Esophagus muscularis mucosa (tissue), 4 donors: ENCODE data around the gene ECI1. TPM values are rescaled to one million over a fixed set of nuclear protein-coding genes. Genes with fewer than 3 reads are reported as not detected.

Experiments used
- DNase-seq: peaks from one replicate; pipeline ENCODE4 v3.0.0-alpha.2; 2017; ENCODE audit errors: extremely low spot score
- H3K27ac ChIP-seq, 4 donors: fragments of 200-600 bp; sonication (generic); replicated peaks in 1 of 4; 1 replicate in 3 of 4; 2 replicates in 1 of 4; pipeline ENCODE4 v1.5.1; 2016 to 2019; ENCODE audit warnings: mild to moderate bottlenecking in 1 of 4
- H3K27me3 ChIP-seq, 4 donors: fragments of 200-600 bp; sonication (generic); one replicate each; pipeline versions ENCODE4 v1.5.1 to v1.6.0; 2016 to 2019
- H3K36me3 ChIP-seq, 4 donors: fragments of 200-600 bp; sonication (generic); one replicate each; pipeline ENCODE4 v1.5.1; 2016 to 2019
- H3K4me1 ChIP-seq, 4 donors: fragments of 200-600 bp; sonication (generic); one replicate each; pipeline ENCODE4 v1.5.1; 2016 to 2019
- H3K4me3 ChIP-seq, 4 donors: fragments of 200-600 bp; sonication (generic); 1 replicate in 2 of 4; 2 replicates in 2 of 4; pipeline ENCODE4 v1.5.1; 2016 to 2019; ENCODE audit warnings: mild to moderate bottlenecking in 4 of 4, moderate library complexity in 1 of 4
- H3K9me3 ChIP-seq, 4 donors: fragments of 200-600 bp; sonication (generic); 1 replicate in 3 of 4; 2 replicates in 1 of 4; pipeline ENCODE4 v1.5.1; 2016 to 2019
- EP300 ChIP-seq: sonication (generic); formaldehyde crosslinking; IDR thresholded peaks from one replicate; pipeline ENCODE4 v1.6.1; 2017; ENCODE audit warnings: antibody characterized with exemption
- POLR2A ChIP-seq: fragments of 450-650 bp; IDR thresholded peaks from one replicate; pipeline ENCODE4 v1.6.1; 2017; ENCODE audit warnings: antibody characterized with exemption, moderate library complexity, mild to moderate bottlenecking, low read depth
- POLR2AphosphoS5 ChIP-seq, 2 donors: sonication (generic); formaldehyde crosslinking; IDR thresholded peaks; one replicate each; pipeline ENCODE4 v1.6.1; 2017; ENCODE audit warnings: antibody characterized with exemption in 2 of 2
- WGBS: methylation state at CpG from one replicate; pipeline ENCODE4 v1.1.5; 2018; 5-methylcytosine and 5-hydroxymethylcytosine counted together
- intact Hi-C: fragments of 100-400 bp; cut with DNase I; formaldehyde crosslinking; loops from one replicate; pipeline ENCODE4 v1.15.1; 2023
- total RNA-seq, 4 donors: library from RNA; depleted of rRNA; stranded (reverse); fragments of >200 nt; gene quantifications; one replicate each; pipeline versions ENCODE4 v1.1.0 to v1.2.1, GENCODE V29; 2016
- TF ChIP-seq, protein P1 (sequence below), 3 experiments: fragments of 200-600 bp in 2 of 3; fragments of 450-650 bp in 1 of 3; sonication (generic) in 2 of 3; IDR thresholded peaks; one replicate each; pipeline ENCODE4 v1.5.1; 2017 to 2019; ENCODE audit warnings: antibody characterized with exemption in 3 of 3, mild to moderate bottlenecking in 2 of 3, moderate library complexity in 1 of 3

The ECI1 gene
- total RNA-seq, 4 donors from 2014 or later = 51.9 to 115 (median 86.6) TPM

DNA sequence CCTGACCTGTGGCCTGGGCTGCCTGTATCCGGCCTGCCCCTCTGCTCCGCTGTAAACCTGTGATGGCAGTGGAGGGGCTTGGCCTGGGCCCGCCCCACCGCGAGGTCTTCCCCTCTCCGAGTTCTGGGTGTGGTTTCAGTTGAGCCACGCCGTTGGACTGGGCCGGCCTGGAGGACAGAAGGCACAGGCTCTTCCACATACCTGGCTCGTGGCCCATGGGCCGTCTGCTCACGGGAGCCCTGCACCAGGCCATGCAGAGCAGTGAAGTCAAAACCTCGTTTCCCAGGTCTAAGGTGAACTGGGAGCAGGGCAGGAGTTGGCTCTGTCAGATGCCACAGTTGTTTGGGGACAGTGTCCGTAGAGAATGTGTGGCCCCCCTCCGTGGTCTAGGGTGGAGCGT is 22.1 kb upstream of the ECI1 start:
- Histone ChIP-seq H3K4me1 (peaks cover 10 to 36% (median 24%) of the 10 kb centered on the region in 4 donors), H3K27ac (no peak overlapping the region), H3K9me3 (no peaks in the 10 kb centered on the region), H3K36me3 (peaks cover 7 to 38% (median 16%) of the 10 kb centered on the region in 4 donors), H3K4me3 (no peak overlapping the region), H3K27me3 (no peaks in the 10 kb centered on the region)
- intact Hi-C loops = no loop called here
- no peak for DNase-seq
- TF ChIP-seq POLR2AphosphoS5 (IDR thresholded peaks at IDR 0.05) = no peak
- no peak for TF ChIP-seq EP300
- no peak for TF ChIP-seq POLR2A
- 78% methylated on average over 6 of the region's 16 CpGs for WGBS

DNA sequence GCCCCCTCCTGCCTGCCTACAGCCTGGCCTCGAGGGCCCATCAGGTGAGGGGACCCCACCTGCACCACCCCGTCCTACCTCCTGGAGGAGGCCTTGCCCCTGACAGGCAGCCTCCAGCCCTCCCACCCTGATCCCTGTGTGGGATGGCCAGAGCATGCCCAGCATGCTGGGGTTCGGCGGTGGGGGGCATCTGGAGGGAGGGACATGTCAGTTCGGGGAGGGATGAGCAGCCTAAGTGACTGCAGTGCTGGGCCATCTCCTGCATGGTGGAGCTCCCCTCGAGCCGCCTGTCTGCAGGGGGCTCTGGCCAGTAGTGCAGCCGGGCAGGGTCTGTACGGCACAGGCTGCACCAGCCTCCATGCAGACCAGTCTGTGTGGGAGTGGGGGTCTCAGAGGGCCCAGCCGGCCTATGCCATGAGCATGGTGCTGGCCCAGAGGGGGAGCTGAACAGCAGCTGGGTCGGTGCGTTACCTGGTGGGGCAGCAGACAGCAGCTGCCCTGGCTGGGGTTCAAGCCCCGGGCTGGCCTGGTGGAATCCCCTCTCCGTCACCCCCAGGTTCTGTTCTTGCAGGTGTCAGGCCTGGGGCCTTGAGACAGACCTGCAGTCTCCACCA is 20.6 kb upstream of the ECI1 start:
- Histone ChIP-seq H3K4me3 (no peak overlapping the region), H3K36me3 (peaks cover 0 to 23% (median 4%) of the 10 kb centered on the region in 4 donors), H3K27me3 (no peaks in the 10 kb centered on the region), H3K27ac (no peak overlapping the region), H3K4me1 (peaks cover 12 to 41% (median 26%) of the 10 kb centered on the region in 4 donors), H3K9me3 (no peaks in the 10 kb centered on the region)
- 85% methylated on average over 10 of the region's 14 CpGs for WGBS
- intact Hi-C loops = no loop called here
- no peak for TF ChIP-seq POLR2AphosphoS5 (IDR thresholded peaks at IDR 0.05)
- TF ChIP-seq POLR2A = no peak
- TF ChIP-seq, protein P1, sequence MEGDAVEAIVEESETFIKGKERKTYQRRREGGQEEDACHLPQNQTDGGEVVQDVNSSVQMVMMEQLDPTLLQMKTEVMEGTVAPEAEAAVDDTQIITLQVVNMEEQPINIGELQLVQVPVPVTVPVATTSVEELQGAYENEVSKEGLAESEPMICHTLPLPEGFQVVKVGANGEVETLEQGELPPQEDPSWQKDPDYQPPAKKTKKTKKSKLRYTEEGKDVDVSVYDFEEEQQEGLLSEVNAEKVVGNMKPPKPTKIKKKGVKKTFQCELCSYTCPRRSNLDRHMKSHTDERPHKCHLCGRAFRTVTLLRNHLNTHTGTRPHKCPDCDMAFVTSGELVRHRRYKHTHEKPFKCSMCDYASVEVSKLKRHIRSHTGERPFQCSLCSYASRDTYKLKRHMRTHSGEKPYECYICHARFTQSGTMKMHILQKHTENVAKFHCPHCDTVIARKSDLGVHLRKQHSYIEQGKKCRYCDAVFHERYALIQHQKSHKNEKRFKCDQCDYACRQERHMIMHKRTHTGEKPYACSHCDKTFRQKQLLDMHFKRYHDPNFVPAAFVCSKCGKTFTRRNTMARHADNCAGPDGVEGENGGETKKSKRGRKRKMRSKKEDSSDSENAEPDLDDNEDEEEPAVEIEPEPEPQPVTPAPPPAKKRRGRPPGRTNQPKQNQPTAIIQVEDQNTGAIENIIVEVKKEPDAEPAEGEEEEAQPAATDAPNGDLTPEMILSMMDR (IDR thresholded peaks at IDR 0.05) = no peak
- no peak for TF ChIP-seq EP300
- DNase-seq = no peak

DNA sequence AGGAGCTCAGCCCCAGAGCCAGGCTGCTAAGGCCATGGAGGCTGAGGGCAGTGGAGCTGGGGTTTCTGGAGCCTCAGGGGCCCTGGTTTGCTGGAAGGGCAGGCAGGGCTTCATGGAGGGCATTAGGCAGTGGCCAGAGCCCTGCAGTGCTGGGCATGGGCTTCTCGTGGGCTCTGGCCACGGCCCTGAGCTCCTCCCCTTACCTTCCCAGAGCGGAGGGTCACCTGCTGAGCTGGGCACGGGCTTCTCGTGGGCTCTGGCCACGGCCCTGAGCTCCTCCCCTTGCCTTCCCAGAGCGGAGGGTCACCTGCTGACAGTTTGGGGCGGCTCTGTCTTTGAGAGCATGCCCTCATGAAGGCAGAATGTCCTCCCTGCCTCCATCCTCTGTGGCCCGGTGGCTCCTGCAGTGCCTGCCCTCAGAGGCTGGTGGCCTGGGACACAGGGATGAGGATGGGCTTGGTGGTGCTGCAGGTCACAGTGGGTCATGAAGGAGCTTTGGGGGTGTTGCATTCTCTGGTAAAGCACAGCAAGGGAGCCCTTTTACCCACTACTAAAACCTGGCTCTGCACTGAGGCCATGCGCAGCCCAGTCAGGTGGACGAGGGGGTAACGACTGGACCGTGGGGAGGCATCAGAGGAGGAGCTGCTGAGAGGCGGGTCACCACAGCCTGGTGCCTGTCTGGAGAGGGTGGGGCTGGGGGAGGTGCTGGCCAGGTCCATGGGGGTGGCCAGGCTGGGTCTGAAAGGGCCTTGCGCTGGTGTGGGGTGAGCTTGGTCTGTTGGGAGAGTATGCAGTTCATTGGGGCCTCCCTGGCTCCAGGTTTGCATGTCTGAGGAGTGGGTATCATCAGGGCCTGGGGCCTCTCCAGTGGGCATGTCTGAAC is 19.4 kb upstream of the ECI1 start:
- intact Hi-C loops = no loop called here
- Histone ChIP-seq H3K4me1 (peaks cover 20 to 51% (median 37%) of the 10 kb centered on the region in 4 donors), H3K9me3 (no peaks in the 10 kb centered on the region), H3K27me3 (no peaks in the 10 kb centered on the region), H3K27ac (no peak overlapping the region), H3K4me3 (no peak overlapping the region), H3K36me3 (peaks cover 0 to 14% (median 1%) of the 10 kb centered on the region in 4 donors)
- no peak for DNase-seq
- WGBS = 93% methylated on average over 9 of the region's 15 CpGs
- TF ChIP-seq POLR2A (no peak), EP300 (no peak), POLR2AphosphoS5 (IDR thresholded peaks at IDR 0.05) (no peak)
- TF ChIP-seq, protein P1 (IDR thresholded peaks at IDR 0.05) = no peak

DNA sequence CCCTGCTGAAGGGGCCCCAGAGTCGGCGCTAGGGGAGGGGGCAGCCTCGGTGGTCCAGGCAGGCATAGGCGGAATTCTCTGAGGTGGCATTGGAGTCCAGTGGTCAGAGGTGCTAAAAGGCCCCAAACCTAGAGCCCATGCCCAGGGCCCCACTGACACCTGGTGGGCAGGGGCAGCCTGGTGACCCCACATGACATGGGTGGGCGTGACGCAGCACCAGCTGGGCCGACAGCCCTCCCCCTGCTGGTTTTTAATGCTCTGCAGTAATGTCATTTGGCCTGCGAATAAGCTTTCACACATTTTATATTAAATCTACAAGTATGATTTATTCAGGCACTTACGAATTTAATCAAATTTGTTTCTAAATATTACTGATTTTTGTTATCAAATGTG is 18.7 kb upstream of the ECI1 start:
- Histone ChIP-seq H3K27me3 (no peaks in the 10 kb centered on the region), H3K27ac (peak overlapping the region in 2 of 4 donors; percentile 87 to 97), H3K4me1 (peaks cover 26 to 59% (median 45%) of the 10 kb centered on the region in 4 donors), H3K36me3 (peaks cover 0 to 14% (median 2%) of the 10 kb centered on the region in 4 donors), H3K9me3 (no peaks in the 10 kb centered on the region), H3K4me3 (no peak overlapping the region)
- TF ChIP-seq POLR2AphosphoS5 (IDR thresholded peaks at IDR 0.05) = no peak
- TF ChIP-seq, protein P1 (IDR thresholded peaks at IDR 0.05) = no peak
- no peak for TF ChIP-seq EP300
- TF ChIP-seq POLR2A = no peak
- intact Hi-C loops = no loop called here
- WGBS = 81% methylated on average over 8 of the region's 9 CpGs
- no peak for DNase-seq
